KMS-11 (cell line): ENCODE results near the gene B4GALT1.

Experiments used
- H2AFZ ChIP-seq: fragments of 200-600 bp; sonication (generic); 2 replicates; pipeline ENCODE4 v1.6.1; 2016; ENCODE audit warnings: antibody characterized with exemption, mixed run types, low read depth
- H3K27ac ChIP-seq: fragments of 200-600 bp; sonication (generic); 2 replicates; pipeline ENCODE4 v1.6.1; 2016; ENCODE audit warnings: mild to moderate bottlenecking, mixed run types
- H3K27me3 ChIP-seq: fragments of 200-600 bp; sonication (generic); 2 replicates; pipeline ENCODE4 v1.6.1; 2017; ENCODE audit warnings: mild to moderate bottlenecking, low read depth, mixed run types, moderate library complexity; ENCODE audit not compliant: insufficient read depth
- H3K36me3 ChIP-seq: fragments of 200-600 bp; sonication (generic); 2 replicates; pipeline ENCODE4 v1.6.1; 2017; ENCODE audit warnings: mild to moderate bottlenecking, mixed run types; ENCODE audit not compliant: insufficient read depth
- H3K4me1 ChIP-seq: fragments of 200-600 bp; sonication (generic); 2 replicates; pipeline ENCODE4 v1.6.1; 2016; ENCODE audit warnings: mild to moderate bottlenecking, low read depth, mixed run types; ENCODE audit not compliant: poor library complexity, severe bottlenecking
- H3K4me2 ChIP-seq: fragments of 200-600 bp; sonication (generic); 2 replicates; pipeline ENCODE4 v1.7.0; 2016; ENCODE audit warnings: mild to moderate bottlenecking, mixed run types
- H3K4me3 ChIP-seq: fragments of 200-600 bp; sonication (generic); IDR thresholded peaks from 2 replicates; pipeline ENCODE4 v1.6.1; 2017; ENCODE audit warnings: low read depth, low read length, mixed read lengths; ENCODE audit not compliant: insufficient read depth
- H3K79me2 ChIP-seq: fragments of 200-600 bp; sonication (generic); 2 replicates; pipeline ENCODE4 v1.6.1; 2016; ENCODE audit warnings: low read depth, mixed run types; ENCODE audit not compliant: insufficient read depth
- H3K9ac ChIP-seq: fragments of 200-600 bp; sonication (generic); 2 replicates; pipeline ENCODE4 v1.6.1; 2016; ENCODE audit warnings: mild to moderate bottlenecking, mixed run types
- H4K20me1 ChIP-seq: fragments of 200-600 bp; sonication (generic); 2 replicates; pipeline ENCODE4 v1.6.1; 2016; ENCODE audit warnings: mild to moderate bottlenecking, mixed run types; ENCODE audit not compliant: insufficient read depth
- TF ChIP-seq, protein P1 (sequence below): fragments of 200-600 bp; sonication (generic); conservative IDR thresholded peaks from 2 replicates; pipeline ENCODE4 v1.6.1; 2017; ENCODE audit warnings: low read depth, mild to moderate bottlenecking, antibody characterized with exemption, low read length, moderate library complexity, mixed read lengths

The B4GALT1 gene

DNA sequence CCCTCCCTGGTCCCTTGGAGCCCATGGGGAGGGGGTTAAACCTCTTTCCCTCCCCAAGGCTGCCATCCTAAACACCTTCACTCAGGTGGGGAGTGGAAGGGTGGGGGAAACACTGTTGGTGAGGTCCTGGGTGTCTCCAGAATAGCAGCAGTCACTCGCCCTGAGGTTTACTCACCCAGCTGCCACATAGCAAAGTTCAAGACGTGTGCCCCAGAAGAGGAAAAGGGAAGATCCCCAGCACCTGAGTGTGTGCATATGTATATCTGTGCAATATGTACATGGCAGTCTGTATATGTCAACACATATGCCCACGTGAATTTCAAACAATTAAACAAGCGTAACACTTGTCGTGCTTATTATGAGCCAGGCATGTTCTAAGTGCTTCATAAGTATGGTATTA lies 59.4 kb downstream of the B4GALT1 start:
- Histone ChIP-seq H4K20me1 (no peaks in the 10 kb centered on the region), H3K4me3 (no peak overlapping the region), H3K27ac (no peak overlapping the region), H2AFZ (no peak overlapping the region), H3K27me3 (no peaks in the 10 kb centered on the region), H3K9ac (no peak overlapping the region), H3K4me2 (no peak overlapping the region), H3K4me1 (no peaks in the 10 kb centered on the region), H3K36me3 (no peaks in the 10 kb centered on the region), H3K79me2 (no peaks in the 10 kb centered on the region)
- TF ChIP-seq, protein P1, sequence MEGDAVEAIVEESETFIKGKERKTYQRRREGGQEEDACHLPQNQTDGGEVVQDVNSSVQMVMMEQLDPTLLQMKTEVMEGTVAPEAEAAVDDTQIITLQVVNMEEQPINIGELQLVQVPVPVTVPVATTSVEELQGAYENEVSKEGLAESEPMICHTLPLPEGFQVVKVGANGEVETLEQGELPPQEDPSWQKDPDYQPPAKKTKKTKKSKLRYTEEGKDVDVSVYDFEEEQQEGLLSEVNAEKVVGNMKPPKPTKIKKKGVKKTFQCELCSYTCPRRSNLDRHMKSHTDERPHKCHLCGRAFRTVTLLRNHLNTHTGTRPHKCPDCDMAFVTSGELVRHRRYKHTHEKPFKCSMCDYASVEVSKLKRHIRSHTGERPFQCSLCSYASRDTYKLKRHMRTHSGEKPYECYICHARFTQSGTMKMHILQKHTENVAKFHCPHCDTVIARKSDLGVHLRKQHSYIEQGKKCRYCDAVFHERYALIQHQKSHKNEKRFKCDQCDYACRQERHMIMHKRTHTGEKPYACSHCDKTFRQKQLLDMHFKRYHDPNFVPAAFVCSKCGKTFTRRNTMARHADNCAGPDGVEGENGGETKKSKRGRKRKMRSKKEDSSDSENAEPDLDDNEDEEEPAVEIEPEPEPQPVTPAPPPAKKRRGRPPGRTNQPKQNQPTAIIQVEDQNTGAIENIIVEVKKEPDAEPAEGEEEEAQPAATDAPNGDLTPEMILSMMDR = no peak

DNA sequence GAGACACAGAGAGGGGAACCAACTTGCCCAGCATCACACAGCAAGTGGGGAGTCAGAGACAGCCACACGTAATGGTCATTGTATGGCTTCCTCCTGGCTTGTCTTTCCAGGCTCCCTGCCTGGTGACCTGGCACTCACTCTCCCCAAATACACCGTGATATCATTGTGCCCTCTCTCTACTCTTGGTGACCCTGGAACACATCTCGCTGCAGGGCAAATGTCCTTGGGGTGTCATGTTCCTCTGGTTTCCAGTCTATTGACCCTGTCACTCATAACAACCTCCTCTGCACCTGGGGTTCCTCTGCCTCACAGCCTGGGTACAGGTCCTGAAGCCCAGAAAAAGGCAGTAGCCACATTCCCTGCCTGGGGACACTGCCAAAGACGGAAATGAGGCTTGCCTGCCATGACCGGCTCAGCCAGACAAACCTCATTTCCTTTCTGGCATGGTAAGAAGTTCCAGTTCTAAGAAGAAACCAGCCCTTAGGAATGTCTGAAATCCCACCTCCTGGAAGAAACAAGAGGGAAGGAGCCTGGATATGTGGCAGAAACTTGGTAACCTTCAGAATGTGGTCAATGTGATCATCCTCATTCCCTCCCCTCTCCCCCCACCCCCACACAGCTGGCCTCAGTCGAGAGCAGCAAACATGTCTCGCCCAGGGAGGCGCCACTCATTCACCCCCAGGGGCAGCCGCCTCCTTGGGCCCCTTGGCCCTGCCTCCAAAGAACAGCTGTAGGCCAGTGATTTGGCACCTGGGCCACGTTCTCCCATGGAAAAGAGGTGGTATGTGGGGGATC lies 60.1 kb downstream of the B4GALT1 start:
- H3K4me3 ChIP-seq = no peak overlapping the region
- no peak overlapping the region for H3K9ac ChIP-seq
- no peaks in the 10 kb centered on the region for H3K36me3 ChIP-seq
- H4K20me1 ChIP-seq = no peaks in the 10 kb centered on the region
- no peak overlapping the region for H3K27ac ChIP-seq
- H3K79me2 ChIP-seq = no peaks in the 10 kb centered on the region
- H3K4me1 ChIP-seq = no peaks in the 10 kb centered on the region
- no peak overlapping the region for H3K4me2 ChIP-seq
- H3K27me3 ChIP-seq = no peaks in the 10 kb centered on the region
- TF ChIP-seq, protein P1 = no peak
- no peak overlapping the region for H2AFZ ChIP-seq

DNA sequence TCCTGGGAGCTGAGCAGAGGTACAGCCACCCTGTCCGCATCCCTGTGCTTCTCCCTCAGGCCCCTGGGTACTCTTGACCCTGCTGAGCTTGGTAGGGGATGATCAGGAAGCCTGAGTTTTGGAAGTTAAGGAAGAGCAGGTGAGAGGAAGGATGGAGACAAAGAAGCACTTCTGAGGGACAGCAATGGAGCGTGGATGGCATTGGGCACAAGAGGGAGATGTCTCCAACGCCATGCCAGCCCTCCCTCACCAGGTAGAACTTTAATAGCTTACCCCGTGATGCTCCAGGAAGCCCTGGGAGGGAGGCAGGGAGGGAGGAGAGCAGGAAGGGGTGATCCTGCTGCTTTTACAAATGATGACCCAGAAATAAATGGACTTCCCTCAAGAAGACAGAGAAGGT lies 60.8 kb downstream of the B4GALT1 start:
- Histone ChIP-seq H4K20me1 (no peaks in the 10 kb centered on the region), H3K9ac (no peak overlapping the region), H3K27ac (no peak overlapping the region), H3K4me3 (no peak overlapping the region), H3K4me2 (no peak overlapping the region), H3K36me3 (no peaks in the 10 kb centered on the region), H3K27me3 (no peaks in the 10 kb centered on the region), H2AFZ (no peak overlapping the region), H3K4me1 (no peaks in the 10 kb centered on the region), H3K79me2 (no peaks in the 10 kb centered on the region)
- TF ChIP-seq, protein P1 = no peak

DNA sequence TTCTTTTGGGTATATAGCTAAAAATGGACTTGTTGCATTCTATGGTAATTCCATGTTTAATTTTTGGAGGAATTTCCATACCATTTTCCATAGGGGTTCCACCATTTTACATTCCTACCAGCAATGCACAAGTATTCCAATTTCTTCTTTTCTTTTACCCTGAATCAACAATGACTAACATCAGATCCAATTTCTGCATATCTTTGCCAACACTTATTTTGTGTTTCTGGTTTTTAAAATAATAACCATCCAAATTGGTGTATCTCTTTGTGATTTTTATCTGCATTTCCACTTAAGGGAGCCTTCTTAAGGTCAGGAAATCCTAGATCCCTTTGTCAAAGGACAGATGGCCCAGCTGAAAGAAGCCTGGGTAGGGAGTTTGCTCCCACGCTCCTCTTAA lies 61.2 kb downstream of the B4GALT1 start:
- H3K4me3 ChIP-seq = no peak overlapping the region
- H3K4me2 ChIP-seq = no peak overlapping the region
- H3K27me3 ChIP-seq = no peaks in the 10 kb centered on the region
- TF ChIP-seq, protein P1 = no peak
- H3K9ac ChIP-seq = no peak overlapping the region
- H3K4me1 ChIP-seq = no peaks in the 10 kb centered on the region
- no peaks in the 10 kb centered on the region for H4K20me1 ChIP-seq
- no peaks in the 10 kb centered on the region for H3K36me3 ChIP-seq
- no peak overlapping the region for H2AFZ ChIP-seq
- no peaks in the 10 kb centered on the region for H3K79me2 ChIP-seq
- H3K27ac ChIP-seq = no peak overlapping the region
